Karpas-422 (cell line): Measurements from ENCODE around the gene ACSL1. TPM values are rescaled to one million over a fixed set of nuclear protein-coding genes. Genes with fewer than 3 reads are reported as not detected.

Experiments used
- DNase-seq: peaks from one replicate; pipeline ENCODE4 v3.0.0-alpha.2; 2015
- H2AFZ ChIP-seq: fragments of 200-600 bp; sonication (generic); 2 replicates; pipeline ENCODE4 v1.6.1; 2014; ENCODE audit warnings: antibody characterized with exemption, low read length, mixed read lengths
- H3K27ac ChIP-seq: fragments of 200-600 bp; sonication (generic); 2 replicates; pipeline ENCODE4 v1.5.1; 2014; ENCODE audit warnings: mild to moderate bottlenecking, low read length, moderate library complexity
- H3K27me3 ChIP-seq: fragments of 200-600 bp; sonication (generic); 2 replicates; pipeline ENCODE4 v1.6.1; 2014; ENCODE audit warnings: low read length, mixed read lengths
- H3K36me3 ChIP-seq: fragments of 200-600 bp; sonication (generic); 2 replicates; pipeline ENCODE4 v1.6.1; 2014; ENCODE audit warnings: low read length, mixed read lengths; ENCODE audit not compliant: insufficient read depth
- H3K4me1 ChIP-seq: fragments of 200-600 bp; sonication (generic); 2 replicates; pipeline ENCODE4 v1.6.1; 2014; ENCODE audit warnings: mild to moderate bottlenecking, low read length, mixed read lengths
- H3K4me2 ChIP-seq: fragments of 200-600 bp; sonication (generic); 2 replicates; pipeline ENCODE4 v1.6.1; 2014; ENCODE audit warnings: low read length, low read depth, mild to moderate bottlenecking; ENCODE audit not compliant: poor library complexity, severe bottlenecking
- H3K4me3 ChIP-seq: fragments of 200-600 bp; sonication (generic); 2 replicates; pipeline ENCODE4 v1.5.1; 2014; ENCODE audit warnings: mild to moderate bottlenecking, antibody characterized with exemption, low read length, mixed read lengths
- H3K79me2 ChIP-seq: fragments of 200-600 bp; sonication (generic); 2 replicates; pipeline ENCODE4 v1.6.1; 2014; ENCODE audit warnings: mild to moderate bottlenecking, low read length, mixed read lengths
- H3K9ac ChIP-seq: fragments of 200-600 bp; sonication (generic); 2 replicates; pipeline ENCODE4 v1.6.0; 2014; ENCODE audit warnings: low read length
- H3K9me2 ChIP-seq: fragments of 200-600 bp; sonication (generic), shearing (Covaris generic); replicated peaks from 2 replicates; pipeline ENCODE4 v1.6.0; 2014; ENCODE audit warnings: mild to moderate bottlenecking, low read length, moderate library complexity; ENCODE audit not compliant: insufficient read depth
- H3K9me3 ChIP-seq: fragments of 300-700, 200-600 bp; sonication (generic); 2 replicates; pipeline ENCODE4 v1.6.1; 2014; ENCODE audit warnings: low read length, mixed read lengths
- H4K20me1 ChIP-seq: fragments of 200-600 bp; sonication (generic); 2 replicates; pipeline ENCODE4 v1.6.1; 2014; ENCODE audit warnings: mild to moderate bottlenecking, antibody characterized with exemption, low read length, low read depth; ENCODE audit not compliant: insufficient read depth
- total RNA-seq: library from RNA; depleted of rRNA; stranded (reverse); fragments of >200 nt; shearing (Covaris generic); gene quantifications from 2 replicates; pipeline ENCODE4 v1.2.3, GENCODE V29; 2014; ENCODE audit warnings: low replicate concordance

Gene ACSL1
- total RNA-seq, 1 experiment from 2014 or later = 3.1 TPM

GRCh38 chr4:184757810-184758209, 68.0 kb downstream of the ACSL1 start:
- no peak overlapping the region for H3K9ac ChIP-seq
- H3K9me2 ChIP-seq = no peaks in the 10 kb centered on the region
- H3K4me1 ChIP-seq = no peaks in the 10 kb centered on the region
- no peak for DNase-seq
- H4K20me1 ChIP-seq = no peaks in the 10 kb centered on the region
- H3K9me3 ChIP-seq = no peaks in the 10 kb centered on the region
- H3K4me3 ChIP-seq = no peak overlapping the region
- no peak overlapping the region for H2AFZ ChIP-seq
- H3K79me2 ChIP-seq = no peaks in the 10 kb centered on the region
- H3K36me3 ChIP-seq = no peaks in the 10 kb centered on the region
- H3K27me3 ChIP-seq = no peaks in the 10 kb centered on the region
- H3K4me2 ChIP-seq = no peak overlapping the region
- no peak overlapping the region for H3K27ac ChIP-seq

- Histone ChIP-seq H3K4me2 (no peak overlapping the region), H3K9me2 (no peaks in the 10 kb centered on the region), H3K4me3 (no peak overlapping the region), H3K9ac (no peak overlapping the region), H3K27ac (no peak overlapping the region), H3K4me1 (no peaks in the 10 kb centered on the region), H3K36me3 (no peaks in the 10 kb centered on the region), H4K20me1 (no peaks in the 10 kb centered on the region), H2AFZ (no peak overlapping the region), H3K9me3 (no peaks in the 10 kb centered on the region), H3K79me2 (no peaks in the 10 kb centered on the region), H3K27me3 (no peaks in the 10 kb centered on the region)
- DNase-seq = no peak
These were observed 69.4 kb downstream of the ACSL1 start for GRCh38 chr4:184756399-184756798.

GRCh38 chr4:184755278-184755677, 70.5 kb downstream of the ACSL1 start:
- H3K4me3 ChIP-seq = no peak overlapping the region
- H3K4me1 ChIP-seq = no peaks in the 10 kb centered on the region
- no peak for DNase-seq
- H3K4me2 ChIP-seq = no peak overlapping the region
- no peaks in the 10 kb centered on the region for H3K79me2 ChIP-seq
- no peak overlapping the region for H3K27ac ChIP-seq
- H3K36me3 ChIP-seq = no peaks in the 10 kb centered on the region
- H3K9ac ChIP-seq = no peak overlapping the region
- no peaks in the 10 kb centered on the region for H3K9me3 ChIP-seq
- no peaks in the 10 kb centered on the region for H3K9me2 ChIP-seq
- H4K20me1 ChIP-seq = no peaks in the 10 kb centered on the region
- H3K27me3 ChIP-seq = no peaks in the 10 kb centered on the region
- H2AFZ ChIP-seq = no peak overlapping the region

GRCh38 chr4:184752496-184753275, 73.1 kb downstream of the ACSL1 start:
- Histone ChIP-seq H3K9me3 (no peaks in the 10 kb centered on the region), H3K4me1 (no peaks in the 10 kb centered on the region), H3K27me3 (no peaks in the 10 kb centered on the region), H3K36me3 (no peaks in the 10 kb centered on the region), H4K20me1 (no peaks in the 10 kb centered on the region), H2AFZ (no peak overlapping the region), H3K4me2 (no peak overlapping the region), H3K79me2 (no peaks in the 10 kb centered on the region), H3K9ac (no peak overlapping the region), H3K27ac (no peak overlapping the region), H3K9me2 (no peaks in the 10 kb centered on the region), H3K4me3 (no peak overlapping the region)
- DNase-seq = no peak

GRCh38 chr4:184751585-184751956, 74.2 kb downstream of the ACSL1 start:
- Histone ChIP-seq H3K9me2 (no peaks in the 10 kb centered on the region), H3K79me2 (no peaks in the 10 kb centered on the region), H3K9ac (no peak overlapping the region), H3K4me3 (no peak overlapping the region), H3K27ac (no peak overlapping the region), H3K36me3 (no peaks in the 10 kb centered on the region), H2AFZ (no peak overlapping the region), H3K9me3 (no peaks in the 10 kb centered on the region), H3K27me3 (no peaks in the 10 kb centered on the region), H4K20me1 (no peaks in the 10 kb centered on the region), H3K4me1 (no peaks in the 10 kb centered on the region), H3K4me2 (no peak overlapping the region)
- DNase-seq = no peak

GRCh38 chr4:184750926-184751584, 74.7 kb downstream of the ACSL1 start:
- H3K4me2 ChIP-seq = no peak overlapping the region
- no peak overlapping the region for H3K27ac ChIP-seq
- H3K4me3 ChIP-seq = no peak overlapping the region
- no peaks in the 10 kb centered on the region for H4K20me1 ChIP-seq
- H2AFZ ChIP-seq = no peak overlapping the region
- no peak for DNase-seq
- H3K4me1 ChIP-seq = peaks cover under 1% of the 10 kb centered on the region; the same call in 1 of the 2 replicates
- H3K9me2 ChIP-seq = no peaks in the 10 kb centered on the region
- H3K9ac ChIP-seq = no peak overlapping the region
- H3K27me3 ChIP-seq = no peaks in the 10 kb centered on the region
- no peaks in the 10 kb centered on the region for H3K36me3 ChIP-seq
- no peaks in the 10 kb centered on the region for H3K79me2 ChIP-seq
- no peaks in the 10 kb centered on the region for H3K9me3 ChIP-seq

- DNase-seq = no peak
- Histone ChIP-seq H3K27ac (no peak overlapping the region), H3K9me2 (no peaks in the 10 kb centered on the region), H3K9me3 (no peaks in the 10 kb centered on the region), H3K9ac (no peak overlapping the region), H4K20me1 (no peaks in the 10 kb centered on the region), H2AFZ (no peak overlapping the region), H3K4me2 (no peak overlapping the region), H3K36me3 (no peaks in the 10 kb centered on the region), H3K4me1 (peaks cover 3% of the 10 kb centered on the region; the same call in 1 of the 2 replicates), H3K79me2 (no peaks in the 10 kb centered on the region), H3K27me3 (no peaks in the 10 kb centered on the region), H3K4me3 (no peak overlapping the region)
These were observed 77.5 kb downstream of the ACSL1 start for GRCh38 chr4:184748251-184748652.

GRCh38 chr4:184747034-184747830, 78.5 kb downstream of the ACSL1 start:
- no peak overlapping the region for H3K4me2 ChIP-seq
- H2AFZ ChIP-seq = no peak overlapping the region

More at GRCh38 chr4:184747034-184747830, 78.5 kb downstream of the ACSL1 start:
- H4K20me1 ChIP-seq = no peaks in the 10 kb centered on the region
- H3K79me2 ChIP-seq = no peaks in the 10 kb centered on the region
- peaks cover 3% of the 10 kb centered on the region; the same call in 1 of the 2 replicates for H3K4me1 ChIP-seq
- no peak overlapping the region for H3K27ac ChIP-seq
- H3K9me2 ChIP-seq = no peaks in the 10 kb centered on the region
- H3K4me3 ChIP-seq = no peak overlapping the region
- H3K27me3 ChIP-seq = no peaks in the 10 kb centered on the region
- H3K36me3 ChIP-seq = no peaks in the 10 kb centered on the region
- no peaks in the 10 kb centered on the region for H3K9me3 ChIP-seq
- no peak for DNase-seq
- no peak overlapping the region for H3K9ac ChIP-seq
